NT2/D1 (cell line): ENCODE data around the gene RGS2.

Source experiments
- YY1 ChIP-seq: IDR thresholded peaks from 2 replicates; pipeline ENCODE4 v1.6.1; 2011; ENCODE audit not compliant: insufficient read length, insufficient read depth
- ZNF274 ChIP-seq: IDR thresholded peaks from 2 replicates; pipeline ENCODE4 v1.6.1; 2011; ENCODE audit warnings: mild to moderate bottlenecking, low read depth, low read length

GRCh38 chr1:192817246-192817645 is 8.4 kb downstream of the RGS2 start:
- TF ChIP-seq YY1 (no peak), ZNF274 (no peak)
